Measurements from ENCODE around the gene MBD5.
A peak's percentile ranks its signal among the peaks of the same experiment; 100 is the strongest.

Gene MBD5

DNA sequence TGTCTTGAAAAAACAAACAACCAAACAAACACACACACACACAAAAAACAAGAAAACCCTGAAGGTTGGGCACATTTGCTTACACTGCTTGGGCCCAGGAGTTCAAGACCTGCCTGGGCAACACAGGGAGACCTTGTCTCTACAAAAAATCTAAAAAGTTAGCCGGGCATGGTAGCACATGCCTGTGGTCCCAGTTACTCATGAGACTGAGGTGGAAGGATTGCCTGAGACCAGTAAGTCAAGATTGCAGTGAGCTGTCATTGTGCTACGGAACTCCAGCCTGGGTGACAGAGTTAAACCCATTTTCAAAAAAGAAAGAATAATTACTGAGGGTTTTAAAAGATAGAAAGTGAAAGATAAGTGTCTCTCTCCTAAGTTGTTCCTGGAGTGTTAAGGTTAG lies 103.4 kb downstream of the MBD5 start:
- DNase-seq = no peak

DNA sequence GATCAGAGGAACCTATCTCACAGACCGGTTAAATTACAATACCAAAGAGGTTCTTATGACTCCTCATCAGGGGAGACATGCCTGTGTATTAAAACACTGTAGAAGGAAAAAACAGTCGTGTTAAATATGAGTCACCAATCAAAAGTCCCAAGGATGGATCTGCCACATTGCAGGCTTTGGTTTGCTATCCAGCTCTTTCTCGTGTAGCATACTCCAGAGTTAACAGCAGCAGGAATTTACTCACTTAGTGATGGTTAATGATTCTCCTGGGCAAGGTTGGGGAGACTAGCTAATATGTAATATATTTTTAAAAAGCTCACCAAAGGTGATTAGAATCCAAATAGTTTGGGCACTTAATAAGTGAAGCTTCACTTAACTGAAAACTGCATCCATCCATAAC lies 109.7 kb downstream of the MBD5 start:
- no peak for DNase-seq

DNA sequence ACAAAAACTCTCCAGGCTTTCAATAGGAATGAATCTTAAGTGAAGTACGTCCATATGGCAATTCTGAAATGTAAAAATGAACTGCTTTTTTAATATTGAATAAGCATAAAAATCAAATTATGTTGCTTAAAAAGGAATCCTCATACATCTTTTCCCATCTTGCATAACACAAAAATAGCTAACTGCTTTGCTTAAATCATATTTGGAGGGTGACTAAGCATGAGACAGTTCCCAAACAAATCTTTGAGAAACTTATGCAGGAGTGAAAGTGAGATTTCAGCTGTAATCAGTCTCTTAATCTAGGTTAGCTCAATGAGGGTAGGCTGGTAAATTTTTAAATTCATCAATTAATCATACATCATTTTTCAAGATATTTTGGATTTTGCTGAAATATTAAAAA lies 111.5 kb downstream of the MBD5 start:
- no peak for DNase-seq

DNA sequence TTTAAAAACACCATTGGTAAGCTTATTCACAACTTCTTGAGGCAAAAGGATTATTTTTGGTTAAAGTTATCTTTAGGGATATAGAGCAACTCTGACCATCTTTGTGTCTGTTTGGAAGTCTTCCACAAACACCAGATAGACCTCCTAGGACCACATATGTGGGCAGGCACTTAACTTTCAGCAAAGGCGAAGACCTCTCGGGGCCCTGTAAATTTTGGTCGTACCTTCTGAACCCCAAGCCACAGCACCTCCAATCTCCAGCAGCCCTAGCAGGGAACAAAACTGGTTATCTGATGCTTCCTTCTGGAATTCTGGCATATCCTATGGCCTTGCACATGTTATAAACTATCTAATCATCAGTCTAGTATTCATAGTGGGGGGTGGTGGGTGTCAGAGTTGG lies 114.8 kb downstream of the MBD5 start:
- no peak for DNase-seq

DNA sequence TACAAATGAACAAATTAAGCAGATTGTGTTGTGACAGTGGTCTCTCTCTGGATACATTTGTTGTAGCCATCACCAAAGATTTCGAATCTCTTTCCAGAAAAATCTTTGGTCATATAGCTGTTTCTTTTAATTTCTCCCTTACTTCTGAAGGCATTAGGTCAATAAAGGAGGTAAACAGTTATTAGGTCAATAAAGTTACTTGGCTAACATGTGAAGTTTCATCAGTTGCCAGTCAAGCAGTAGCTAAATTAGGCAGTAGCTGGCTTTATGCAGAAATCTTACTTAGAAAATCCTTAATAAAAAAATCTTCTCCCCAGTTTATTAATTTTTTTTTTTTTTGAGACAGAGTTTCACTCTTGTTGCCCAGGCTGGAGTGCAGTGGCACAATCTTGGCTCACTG lies 115.5 kb downstream of the MBD5 start:
- DNase-seq = no peak

DNA sequence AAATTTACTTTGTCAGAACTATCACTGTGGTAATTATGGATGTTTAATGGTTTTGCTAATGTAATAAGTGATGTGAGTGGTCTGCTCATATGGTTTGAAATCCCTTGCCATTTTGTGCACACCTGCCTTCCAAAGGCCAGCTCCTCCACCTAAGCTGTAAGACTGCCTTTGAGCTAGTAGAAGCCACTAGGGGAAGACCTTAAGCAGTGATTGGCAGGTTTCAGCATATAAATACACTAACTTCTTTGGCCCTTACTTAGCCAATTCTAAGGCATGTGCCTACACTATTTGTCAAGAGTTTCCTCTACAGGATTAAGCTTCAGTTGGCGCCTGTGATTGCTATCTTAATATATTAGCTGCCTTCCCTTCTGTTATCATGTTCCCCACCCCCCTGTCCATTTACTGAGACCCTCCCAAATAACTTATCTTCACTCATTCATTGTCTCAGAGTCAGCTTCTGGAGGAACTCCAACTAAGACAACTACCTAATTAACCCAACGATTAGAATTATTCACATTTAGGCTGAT lies 141.1 kb downstream of the MBD5 start:
- DNase-seq = no peak

DNA sequence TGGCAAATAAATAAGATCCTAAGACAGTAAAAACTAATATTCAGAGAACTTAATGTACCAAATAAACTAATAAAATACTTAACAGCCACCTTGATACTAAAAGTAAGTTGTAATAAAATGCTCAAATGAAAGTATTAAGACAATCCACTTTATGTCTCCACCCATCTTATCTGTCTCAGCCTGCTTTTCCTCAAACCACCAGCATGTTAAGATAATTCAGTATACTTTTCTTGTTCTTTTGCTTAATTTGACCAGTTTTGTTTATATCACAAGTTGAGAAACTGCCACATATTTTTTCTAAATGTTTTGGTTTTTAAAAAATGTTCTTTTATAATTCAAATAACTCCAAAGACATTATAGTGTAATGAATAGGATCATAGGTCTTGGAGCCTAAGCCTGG lies 142.0 kb downstream of the MBD5 start:
- DNase-seq = no peak

DNA sequence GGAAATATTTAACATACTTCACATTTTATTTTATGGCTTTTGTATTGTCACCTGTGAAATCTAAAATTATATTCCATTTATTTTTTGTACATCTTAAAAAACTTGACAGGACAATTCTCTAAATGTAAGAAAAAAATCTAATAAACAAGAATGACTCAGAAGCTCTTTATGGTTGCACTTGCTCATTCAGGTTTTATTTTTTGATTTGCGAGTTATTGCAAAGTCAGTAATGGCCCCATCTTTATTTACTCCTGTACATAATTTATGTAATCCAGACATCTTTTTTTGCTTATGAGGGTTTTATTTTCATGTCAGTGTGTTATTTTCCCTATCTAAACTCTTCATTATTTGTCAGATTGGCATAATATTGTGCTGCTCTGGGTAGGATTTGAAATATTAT lies 145.1 kb downstream of the MBD5 start:
- no peak for DNase-seq

DNA sequence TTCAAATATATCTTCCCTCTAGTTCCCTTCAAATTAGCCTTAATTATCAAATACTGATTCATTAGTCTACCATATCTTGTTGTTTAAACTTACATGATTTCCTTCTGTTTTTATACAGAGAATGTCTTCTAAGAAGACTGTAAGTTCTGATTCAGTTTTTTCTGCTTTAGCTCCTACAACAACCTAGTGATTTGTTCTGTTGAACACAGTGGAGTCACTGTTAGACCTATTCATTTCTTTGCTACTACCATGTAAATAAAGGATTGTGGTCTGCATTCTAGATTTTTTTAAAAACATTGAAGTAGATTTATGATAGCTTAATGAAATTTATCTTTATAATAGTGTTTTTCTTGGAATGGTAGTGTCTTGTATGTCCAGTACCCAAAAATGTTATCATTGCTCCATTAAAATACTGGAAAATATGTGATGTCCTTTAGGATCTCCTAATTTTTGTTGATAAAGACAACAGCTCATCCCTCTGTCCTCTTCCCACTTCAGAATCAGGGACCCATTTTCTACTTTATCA lies 146.4 kb downstream of the MBD5 start:
- DNase-seq = no peak

DNA sequence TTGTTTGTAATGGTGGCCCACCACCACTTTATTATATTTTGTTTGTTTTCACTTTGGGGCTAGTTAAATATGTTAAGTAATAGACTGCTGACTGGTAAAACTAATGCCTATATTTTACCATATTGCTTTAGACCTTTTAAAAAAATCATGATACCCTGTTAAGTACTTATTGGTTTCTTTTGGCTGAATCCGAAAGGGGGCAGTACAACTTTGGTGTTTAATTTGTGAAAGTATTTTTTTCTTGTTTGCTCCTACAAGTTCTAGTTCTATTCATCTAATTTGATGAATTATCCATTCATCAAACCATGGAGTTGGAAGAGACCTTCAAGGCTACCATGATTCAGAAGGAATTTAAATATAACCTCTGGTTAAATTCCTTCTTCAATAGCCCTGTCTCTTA lies 147.0 kb downstream of the MBD5 start:
- no peak for DNase-seq

DNA sequence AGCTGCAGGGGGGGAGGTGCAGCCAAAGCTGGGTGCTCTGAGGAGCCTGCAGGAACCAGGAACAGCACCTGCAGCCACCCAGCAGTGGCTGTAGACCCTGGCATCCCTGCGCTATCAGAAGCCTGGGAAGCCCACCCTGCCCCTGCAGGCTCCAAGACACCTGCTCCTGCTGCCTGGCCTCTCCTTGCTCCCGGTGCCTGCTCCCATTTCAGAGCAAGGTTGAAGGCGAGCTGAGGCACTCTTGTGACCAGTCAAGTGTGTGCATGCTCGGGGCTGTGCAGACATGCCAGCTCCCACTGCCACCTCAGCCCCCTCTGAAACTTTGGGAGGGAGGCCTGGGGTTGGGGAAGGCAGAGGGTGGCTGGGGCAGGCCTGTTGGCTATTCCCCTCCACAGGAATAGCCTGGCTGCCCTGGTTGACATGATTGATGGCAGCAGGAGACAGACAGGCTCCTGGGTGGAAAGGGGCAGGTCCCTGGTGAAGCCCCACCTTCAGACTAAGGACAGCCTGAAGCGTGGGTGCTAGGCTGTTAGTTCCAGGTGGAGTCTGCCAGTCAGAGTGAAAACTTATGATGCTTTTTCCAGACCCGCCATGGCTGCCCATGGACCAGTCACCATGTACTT lies 151.4 kb downstream of the MBD5 start:
- no peak for DNase-seq

DNA sequence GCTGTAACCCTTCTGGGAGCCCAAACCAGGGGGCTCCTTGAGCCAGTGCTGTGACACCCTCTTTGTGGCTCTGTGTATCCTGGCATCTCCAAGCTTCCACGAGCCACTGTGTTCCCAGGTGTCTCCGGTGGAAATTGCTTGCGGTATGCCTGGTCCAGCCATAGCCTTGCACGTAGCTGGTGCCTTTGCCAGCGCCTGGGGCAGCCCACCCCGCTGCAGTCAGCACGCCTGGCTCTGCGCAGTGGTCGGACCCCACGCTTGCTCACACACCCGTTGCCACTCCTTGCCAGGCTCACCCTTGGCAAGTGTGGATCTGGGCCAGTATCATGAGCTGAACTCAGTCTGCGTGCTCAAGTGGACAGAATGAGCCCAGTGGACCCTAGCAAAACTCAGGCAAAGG lies 152.3 kb downstream of the MBD5 start:
- DNase-seq = no peak

DNA sequence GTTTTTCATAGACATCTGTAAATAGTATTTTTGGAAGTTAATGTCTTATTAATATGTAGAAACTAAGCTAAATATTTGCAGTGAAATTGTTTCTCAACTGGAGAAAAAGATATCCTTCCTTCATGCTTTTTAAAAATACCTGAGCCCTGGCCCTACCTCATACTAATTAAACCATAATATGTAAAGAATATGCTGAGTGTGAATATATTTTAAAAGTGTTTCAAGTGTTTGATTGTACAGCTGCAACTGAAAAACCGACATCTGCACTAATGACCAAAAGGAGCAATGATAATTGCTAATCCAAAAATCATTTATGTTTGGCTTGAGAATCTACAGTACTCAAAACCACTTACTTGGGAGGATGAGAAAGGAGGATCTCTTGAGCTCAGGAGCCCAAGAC lies 156.7 kb downstream of the MBD5 start:
- no peak for DNase-seq

DNA sequence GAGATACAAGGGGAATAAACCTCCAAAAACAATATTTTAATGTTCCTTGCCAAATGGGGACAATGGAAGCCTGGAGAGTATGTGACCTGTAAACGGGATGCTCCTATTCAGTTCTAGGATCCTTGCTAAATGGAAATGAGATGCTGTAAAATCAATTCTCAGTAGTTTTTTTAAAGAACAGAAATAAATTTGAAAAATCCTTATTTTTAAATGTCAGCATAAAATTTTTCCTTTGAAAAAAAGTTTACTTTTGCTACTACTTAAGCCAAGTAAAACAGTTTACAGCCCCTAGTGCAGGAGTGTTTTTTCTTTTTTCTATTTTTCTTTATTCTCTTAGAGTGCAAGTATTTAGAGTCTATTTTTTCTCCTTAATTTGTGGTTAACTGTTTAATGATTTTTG lies 158.8 kb downstream of the MBD5 start:
- no peak for DNase-seq

DNA sequence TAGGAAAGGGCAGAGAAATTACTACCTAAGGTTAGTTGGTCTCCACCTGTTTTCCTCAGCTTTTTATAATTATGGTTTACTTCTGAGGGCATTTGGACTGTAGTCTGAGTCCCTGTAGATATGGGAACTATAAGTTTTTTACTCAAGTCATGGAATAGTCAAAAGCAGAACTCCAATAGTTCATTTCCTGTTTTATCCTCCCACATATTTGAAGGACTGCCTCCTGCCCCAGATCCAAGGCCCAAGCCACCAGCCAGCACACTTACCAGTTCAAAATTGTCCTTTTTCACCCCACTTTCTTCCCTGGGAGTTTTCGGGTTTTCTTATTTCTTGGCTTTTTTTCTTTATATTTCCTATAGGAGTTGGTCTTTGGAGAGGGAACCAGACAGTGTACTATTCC lies 164.1 kb downstream of the MBD5 start:
- DNase-seq = no peak

DNA sequence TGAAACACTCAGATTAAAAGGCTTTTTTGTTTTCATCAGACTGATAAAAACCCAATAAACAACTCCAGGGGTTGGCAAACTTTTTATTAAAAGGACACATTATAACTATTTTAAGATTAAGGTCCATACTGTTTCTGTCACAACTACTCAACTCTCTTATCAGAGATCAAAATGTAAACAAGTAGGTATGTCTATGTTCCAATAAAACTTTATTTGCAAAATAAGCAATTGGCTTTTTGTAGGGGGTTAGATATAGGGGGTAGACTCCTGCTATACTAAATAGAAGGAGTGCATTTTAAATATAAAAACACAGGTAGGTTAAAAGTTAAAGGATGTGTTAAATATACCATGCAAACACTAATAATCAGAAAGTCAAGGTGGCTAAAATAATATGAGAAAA lies 174.0 kb downstream of the MBD5 start:
- no peak for DNase-seq

DNA sequence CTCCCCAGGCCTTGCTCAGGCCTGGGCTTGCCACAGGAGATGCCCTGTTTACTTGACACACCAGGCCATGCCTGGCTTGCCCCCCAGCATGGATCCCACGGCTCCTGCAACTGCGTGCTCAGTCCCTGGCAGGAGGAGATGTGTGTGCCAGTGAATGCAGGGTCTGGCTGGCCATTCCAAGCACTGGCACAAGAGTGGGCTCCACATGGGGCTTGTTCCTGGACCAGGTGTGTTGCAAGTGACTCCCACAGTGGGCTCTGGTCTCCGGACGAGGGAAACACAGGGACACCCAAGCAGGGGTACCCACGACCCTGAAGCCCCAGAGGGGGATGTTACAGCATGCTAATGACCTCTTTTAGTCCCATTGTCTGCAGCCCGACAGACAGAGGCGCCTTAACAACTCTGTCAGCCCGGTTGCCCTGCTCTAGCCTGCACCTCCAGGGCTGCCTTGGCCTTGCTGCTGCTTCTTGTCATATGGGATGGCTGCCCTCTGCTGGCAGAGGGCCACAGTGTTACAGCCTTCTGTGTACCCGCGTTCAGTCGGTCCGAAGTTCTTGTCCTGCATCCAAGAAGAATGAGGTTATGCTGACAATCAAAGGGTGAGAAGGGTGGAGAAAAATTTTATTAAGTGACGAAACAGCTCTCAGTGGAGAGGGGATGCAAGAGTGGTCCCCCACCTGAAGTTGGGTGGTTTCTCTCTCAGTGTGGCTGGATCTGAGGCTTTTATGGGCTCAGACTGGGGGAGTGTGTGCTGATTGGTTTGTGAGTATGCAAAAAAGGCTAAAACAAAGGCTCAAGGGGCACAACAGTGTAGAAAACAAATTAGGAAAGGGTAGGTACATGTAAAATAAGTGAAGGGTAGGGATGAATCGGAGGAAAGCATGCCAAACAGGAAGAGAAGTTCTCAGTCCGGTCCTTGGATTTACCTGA lies 180.4 kb downstream of the MBD5 start:
- DNase-seq = peak; percentile 7

DNA sequence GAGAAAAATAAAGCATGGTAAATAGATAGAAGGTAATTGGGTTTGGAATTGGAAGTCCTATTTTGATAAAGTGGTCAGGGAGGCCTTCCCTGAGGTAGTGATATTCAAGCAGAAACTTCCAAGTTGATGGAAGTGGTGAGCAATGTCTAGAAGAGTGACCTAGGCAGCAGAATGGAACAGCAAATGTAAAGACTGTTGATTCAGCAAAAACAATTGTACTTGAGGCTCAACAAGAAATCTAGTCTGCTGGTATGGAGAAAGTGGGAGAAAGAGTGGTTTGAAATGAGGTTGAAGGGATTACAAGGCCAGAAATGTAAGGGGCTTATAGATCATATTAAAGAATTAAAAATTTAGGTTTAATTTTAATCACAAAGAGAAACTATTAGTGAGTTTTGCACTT lies 181.3 kb downstream of the MBD5 start:
- DNase-seq = no peak

DNA sequence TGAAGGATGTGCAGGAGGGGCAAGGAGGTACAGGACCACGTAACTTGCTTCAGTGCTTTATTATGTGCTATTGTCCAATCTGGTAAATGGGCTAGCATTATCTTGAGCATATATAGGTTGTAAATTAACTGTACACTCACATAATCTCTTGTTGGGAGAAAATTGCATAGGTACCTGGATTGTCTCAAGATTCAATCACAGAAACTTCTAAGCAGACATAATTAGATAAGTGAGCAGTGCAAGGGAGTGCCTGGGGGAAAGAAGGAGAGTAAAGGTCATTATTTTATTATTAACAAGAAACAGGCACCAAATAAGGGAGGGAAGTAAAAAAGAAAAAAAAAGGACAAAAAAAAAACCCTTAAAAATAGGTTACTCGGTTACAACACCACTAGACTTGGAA lies 186.2 kb downstream of the MBD5 start:
- no peak for DNase-seq

DNA sequence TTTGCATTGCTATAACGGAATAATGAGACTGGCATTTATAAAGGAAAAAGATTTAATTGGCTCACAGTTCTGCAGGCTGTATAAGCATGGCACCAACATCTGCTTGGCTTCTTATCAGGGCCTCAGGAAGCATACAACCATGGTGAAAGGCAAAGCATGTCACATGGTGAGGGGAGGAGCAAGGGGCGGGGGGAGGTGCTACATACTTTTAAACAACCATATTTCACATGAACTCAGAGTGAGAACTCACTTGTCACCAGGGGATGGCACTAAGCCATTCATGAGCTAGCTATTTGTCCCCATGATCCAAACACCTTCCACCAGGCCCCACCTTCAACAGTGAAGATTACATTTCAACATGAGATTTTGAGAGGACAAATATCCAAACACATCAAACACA lies 188.7 kb downstream of the MBD5 start:
- no peak for DNase-seq

DNA sequence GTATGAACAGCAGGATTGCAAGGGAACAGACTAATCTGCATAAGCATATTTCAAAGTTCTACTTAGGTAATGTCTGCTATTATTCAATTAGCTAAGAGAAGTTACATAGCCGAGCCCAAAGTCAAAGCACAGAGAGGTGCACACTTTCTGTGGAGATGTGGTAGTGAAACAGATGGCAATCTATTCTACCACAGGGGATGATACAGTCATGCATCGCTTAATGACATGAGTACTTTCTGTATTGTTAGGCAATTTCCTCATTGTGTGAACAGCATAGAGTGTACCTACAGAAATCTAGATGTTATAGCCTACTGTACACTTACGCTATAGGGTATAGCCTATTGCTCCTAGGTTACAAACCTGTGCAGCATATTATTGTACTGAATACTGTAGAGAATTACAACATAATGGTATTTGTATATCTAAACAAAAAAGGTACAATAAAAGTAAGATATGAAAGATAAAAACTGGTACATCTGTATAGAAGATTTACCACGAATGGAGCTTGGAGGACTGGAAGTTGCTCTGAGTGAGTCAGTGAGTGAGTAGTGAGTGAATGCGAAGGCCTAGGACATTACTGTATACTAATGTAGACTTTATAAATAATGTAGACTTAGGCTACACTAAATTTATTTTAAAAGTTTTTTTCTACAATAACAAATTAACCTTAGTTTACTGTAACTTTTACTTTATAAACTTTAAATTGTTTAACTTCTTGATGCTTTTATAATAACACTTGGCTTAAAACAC lies 197.6 kb downstream of the MBD5 start:
- DNase-seq = no peak

DNA sequence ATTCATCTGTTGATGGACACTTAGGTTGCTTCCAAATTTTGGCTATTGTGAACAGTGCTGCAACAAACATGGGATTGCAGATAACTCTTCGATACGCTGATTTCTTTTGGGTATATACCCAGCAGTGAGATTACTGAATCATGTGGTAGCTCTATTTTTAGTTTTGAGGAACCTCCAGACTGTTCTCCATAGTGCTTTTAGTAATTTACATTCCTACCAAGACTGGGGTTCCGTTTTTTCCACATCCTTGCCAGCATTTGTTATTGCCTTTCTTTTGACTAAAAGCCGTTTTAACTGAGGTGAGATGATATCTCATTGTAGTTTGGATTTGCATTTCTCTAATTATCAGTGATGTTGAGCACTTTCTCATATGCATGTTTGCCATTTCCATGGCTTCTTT lies 200.3 kb downstream of the MBD5 start:
- DNase-seq = no peak

DNA sequence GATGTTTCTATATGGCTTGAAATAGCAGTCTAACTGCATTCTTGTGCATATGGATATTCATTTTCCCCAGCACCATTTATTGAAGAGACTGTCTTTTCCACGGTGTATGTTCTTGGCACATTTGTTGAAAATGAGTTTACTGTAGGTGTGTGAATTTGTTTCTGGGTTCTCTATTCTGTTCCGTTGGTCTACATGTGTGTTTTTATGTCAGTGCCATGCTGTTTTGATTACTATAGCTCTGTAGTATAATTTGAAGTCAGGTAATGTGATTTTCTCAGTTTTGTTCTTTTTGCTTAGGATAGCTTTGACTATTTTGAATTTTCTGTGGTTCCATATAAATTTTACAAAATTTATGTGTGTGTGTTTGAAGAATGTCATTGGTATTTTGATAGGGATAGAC lies 201.0 kb downstream of the MBD5 start:
- no peak for DNase-seq
